Measurements from ENCODE around the gene SLC8A1.

DNA sequence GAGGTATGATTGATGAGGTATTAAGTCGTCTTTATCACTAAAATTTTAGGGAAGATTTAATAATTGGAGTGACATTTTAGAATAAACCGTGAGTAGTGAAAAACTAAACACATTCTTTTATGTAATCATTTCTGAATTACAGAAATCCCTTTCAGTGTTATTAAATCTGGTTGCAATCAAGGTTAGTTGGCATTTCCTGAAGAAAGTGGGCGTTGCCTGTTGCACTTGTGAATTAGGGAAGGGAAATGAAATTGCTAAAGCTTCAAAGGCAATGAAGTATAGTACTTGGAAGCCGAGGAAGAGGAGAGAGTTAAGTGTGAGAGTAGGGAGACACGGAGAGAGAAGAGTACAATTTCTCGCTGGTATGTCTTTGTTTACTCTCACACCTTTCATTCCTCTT is 274.5 kb downstream of the SLC8A1 start:
- TF ChIP-seq, protein P1, sequence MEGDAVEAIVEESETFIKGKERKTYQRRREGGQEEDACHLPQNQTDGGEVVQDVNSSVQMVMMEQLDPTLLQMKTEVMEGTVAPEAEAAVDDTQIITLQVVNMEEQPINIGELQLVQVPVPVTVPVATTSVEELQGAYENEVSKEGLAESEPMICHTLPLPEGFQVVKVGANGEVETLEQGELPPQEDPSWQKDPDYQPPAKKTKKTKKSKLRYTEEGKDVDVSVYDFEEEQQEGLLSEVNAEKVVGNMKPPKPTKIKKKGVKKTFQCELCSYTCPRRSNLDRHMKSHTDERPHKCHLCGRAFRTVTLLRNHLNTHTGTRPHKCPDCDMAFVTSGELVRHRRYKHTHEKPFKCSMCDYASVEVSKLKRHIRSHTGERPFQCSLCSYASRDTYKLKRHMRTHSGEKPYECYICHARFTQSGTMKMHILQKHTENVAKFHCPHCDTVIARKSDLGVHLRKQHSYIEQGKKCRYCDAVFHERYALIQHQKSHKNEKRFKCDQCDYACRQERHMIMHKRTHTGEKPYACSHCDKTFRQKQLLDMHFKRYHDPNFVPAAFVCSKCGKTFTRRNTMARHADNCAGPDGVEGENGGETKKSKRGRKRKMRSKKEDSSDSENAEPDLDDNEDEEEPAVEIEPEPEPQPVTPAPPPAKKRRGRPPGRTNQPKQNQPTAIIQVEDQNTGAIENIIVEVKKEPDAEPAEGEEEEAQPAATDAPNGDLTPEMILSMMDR (IDR thresholded peaks at IDR 0.05), result no peak
- no peak for TF ChIP-seq EP300 (IDR thresholded peaks at IDR 0.05)
